ENCODE results near the gene ATP1A4. TPM values are rescaled to one million over a fixed set of nuclear protein-coding genes. Genes with fewer than 3 reads are reported as not detected.

The ATP1A4 gene
- total RNA-seq, 1 donor from 2014 or later = not detected

DNA sequence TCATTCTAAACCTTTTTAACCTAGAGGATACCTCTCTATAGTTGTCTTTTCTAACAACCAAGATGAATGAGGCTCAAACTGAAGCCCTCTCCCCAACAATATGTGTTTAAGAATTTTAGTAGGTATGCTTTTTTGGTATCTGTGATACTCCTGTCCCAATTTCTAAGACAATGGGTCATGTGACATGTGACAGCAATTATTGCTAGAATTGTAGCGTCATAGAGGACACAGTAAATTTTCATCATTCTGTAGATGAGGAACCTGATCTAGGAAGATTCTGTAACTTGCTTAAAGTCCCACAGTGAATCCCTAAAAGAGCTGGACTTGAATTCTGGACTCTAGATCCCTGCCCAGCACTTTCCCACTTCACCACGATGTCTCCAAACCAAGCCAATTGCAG lies 27.3 kb downstream of the ATP1A4 start:
- no peak for ATAC-seq

DNA sequence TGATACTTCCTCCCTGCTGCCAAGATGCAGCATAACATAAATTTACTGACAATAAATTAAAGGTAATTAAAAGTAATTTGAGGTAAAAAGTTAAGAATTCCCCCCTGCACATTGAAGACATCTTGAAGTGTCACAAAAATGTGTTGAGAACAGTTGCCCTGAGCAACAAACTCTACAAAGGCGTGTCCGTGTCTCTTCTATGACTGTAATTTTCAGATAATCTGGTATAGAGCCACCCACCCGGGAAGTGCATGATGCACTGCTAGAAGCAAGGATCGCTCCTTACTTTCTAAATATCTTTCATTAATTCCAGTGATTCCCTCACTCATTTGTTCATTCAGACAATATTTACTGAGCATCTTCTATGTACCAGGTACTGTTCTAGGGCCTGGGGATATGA lies 27.9 kb downstream of the ATP1A4 start:
- ATAC-seq = no peak

DNA sequence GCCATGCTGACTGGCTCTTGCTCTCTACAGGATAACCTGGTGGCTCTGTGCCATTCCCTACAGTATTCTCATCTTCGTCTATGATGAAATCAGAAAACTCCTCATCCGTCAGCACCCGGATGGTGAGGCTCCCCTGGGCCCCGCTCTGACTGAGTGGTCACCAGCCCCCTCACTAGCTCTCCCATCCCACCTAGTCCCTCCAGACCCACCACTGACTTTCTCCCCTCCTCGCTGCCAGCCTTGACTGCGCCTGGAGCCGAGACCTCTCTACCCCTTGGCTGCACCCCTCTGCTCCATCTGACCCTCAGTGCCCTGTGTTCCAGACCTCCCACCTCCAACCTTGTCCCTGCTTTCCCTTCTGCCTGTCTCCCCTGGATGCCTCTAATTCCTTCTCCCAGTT lies 34.8 kb downstream of the ATP1A4 start:
- no peak for ATAC-seq

DNA sequence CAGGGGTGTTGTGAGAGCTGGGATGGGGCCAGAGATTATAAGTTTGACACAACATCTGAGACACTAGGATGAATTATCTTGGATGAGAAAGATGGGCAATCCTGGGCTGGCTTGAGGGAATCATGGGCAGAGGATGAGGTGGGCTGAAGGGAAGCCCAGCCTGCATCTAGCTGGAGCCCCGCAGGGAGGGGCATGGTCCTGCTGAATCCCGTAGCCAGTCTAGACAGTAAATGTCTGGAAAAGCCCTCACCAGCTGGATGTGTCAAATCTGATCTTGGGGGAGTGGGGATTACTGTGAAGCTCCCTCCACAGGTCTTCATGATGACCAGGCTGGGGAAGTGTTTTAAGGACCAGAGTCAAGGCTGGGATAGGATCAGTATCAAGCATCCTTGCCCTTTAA lies 35.3 kb downstream of the ATP1A4 start:
- ATAC-seq = no peak

DNA sequence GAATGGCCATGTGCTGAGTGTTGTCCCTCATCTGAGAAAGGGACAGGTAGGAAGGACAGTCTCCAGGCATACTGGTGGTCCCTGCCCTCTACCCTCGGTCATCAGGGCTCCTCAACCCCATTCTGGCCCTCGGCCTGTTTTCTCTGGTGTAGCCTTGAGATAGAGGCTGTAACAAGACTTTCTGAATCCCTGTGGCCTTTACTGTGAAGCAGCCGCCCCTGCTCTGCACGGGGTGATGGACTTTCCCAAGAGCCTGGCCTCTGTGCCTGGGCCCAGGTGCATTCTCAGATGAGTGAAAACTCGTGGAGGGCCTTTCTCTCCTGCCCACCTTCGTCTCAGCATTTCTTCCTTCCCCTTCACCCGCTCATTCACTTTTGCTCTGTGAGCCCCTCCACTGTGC lies 36.0 kb downstream of the ATP1A4 start:
- ATAC-seq = no peak

DNA sequence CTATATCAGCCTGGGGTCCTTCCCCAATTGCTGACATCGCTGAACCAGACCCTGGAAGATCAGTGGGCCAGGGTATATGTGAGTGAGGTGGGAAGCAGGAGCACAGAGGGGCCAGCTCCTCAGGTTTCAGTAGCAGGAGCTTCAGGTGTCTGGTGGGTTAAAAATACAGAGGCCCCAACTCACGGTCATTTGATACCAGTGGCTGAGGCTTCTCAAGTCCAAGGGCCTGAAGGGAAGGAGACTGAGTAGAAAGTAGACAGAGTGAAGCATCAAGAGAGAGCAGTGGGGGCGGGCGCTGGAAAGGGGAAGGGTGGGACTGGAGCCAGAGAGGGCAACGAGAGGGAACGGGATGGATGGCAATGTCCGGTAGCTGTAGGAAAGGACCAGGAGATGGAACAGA lies 36.9 kb downstream of the ATP1A4 start:
- ATAC-seq = no peak

DNA sequence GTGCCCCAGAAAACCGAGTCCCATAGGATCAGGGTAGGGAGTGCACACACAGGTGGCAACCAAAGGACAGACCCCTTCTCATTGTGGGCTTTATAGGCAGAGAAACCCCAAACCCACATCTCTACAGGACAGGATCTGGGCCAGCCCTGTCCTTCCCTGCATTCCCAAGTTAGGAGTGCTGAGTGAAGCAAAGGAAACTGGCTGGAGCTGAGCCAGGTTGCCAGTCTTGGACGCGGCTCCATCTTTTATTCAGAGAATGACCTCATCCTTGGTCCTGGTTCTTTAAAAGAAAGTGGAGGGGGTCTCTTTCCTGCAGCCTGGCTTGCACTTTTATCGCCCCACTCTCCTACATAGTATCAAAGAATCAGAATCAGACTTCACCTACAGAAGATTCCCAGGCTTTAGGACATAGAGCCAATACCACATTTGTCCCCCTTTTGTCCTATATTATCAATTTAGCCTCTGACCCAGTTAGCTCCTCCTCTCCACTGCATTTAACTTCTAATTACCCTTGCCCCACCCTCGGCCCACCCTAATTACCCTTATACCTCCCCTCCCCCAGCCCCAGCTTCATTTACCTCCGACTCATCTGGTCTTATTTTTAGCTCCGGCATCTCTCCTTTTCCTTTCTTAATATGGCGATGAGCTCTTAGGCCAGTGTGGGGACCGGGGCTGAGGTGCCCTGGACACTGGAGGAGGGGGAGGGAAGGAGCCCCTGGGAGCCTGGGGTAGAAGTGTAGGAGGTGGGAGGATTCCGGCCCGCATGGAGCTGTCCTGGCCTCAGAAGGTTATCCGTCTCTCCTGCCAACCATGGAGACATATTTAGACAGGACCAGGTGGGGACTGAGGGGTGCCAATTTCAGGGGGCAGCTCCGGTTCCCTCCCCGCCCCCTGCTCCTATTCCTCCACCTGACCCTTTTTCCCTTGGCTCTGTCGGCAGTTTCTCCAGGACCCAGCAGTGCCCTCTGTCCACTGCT lies 38.5 kb downstream of the ATP1A4 start, which contains the start of gene CASQ1:
CASQ1 (plus strand) TSS at position 927 of the 977 bp plus-strand sequence. CDS start 177 bp downstream, outside the sequence.
- ATAC-seq = no peak

DNA sequence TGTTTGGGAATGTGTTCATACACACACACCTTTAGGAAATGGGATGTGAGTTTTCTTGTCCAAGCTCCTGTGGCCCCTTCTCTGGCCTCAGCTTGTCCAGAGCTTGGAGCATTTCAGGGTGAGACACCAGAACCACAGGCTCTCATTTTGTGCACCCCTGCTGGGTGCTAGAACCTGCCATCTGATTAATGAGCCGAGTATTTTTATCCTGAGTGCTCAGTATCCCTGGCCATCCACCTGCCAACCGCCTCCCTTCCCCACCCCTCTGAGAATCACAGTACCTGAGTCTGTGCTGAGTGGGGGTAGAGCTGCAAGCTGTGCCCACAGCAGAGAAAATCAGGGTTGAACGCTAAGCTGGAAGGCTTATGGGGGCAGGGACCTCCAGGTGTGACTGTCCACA lies 40.4 kb downstream of the ATP1A4 start:
- no peak for ATAC-seq

DNA sequence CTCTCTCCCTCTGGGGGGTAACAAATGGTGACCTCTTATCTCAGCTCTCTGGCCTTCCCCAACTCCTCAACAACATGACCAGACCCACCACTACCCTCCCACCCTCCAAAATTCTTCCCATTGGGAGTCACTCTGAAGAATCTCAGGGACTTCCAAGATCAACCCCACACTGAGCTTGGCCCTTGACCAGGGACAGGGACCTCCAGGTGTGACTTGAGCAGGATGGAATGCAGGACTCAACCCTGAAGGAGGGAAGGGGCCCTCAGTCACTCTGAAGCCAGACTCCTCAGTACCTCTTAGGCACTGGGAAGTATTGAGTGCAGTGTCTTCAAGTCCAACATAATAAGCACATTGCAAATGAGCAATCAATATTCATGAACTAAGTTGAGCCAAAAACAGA lies 40.8 kb downstream of the ATP1A4 start:
- no peak for ATAC-seq

DNA sequence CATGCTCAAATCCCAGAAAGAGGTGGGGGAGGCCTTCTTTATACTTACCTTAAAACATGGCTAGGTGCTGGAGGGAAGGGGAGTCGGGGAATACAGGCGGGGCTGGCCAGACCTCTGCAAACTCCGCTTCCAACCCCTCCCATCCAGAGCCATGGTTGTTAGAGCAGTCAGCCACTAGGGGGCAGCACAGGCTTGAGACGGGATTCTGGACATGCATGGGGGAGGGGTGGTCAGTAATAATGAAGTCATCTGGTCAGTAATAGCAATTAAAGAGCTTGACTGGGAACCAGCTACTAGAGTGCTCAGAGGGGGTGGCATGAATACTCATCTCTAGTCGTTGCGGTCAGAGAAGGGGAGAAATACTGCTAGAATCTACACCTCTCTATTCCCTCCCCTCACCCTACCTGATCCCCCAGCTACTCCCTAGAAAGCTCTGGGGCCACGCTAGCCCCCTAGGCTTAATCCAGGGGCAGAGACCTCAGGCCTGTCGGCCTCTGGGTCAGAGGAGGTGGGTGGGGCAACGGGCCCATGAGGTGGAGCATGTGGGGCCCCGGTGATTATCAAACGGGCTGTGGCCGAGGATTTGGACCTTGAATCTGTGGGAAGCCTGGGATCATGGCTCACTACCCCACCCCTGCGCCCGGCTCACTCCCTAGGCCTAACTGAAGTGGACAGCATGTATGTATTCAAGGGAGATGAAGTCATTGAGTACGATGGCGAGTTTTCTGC lies 41.9 kb downstream of the ATP1A4 start:
- ATAC-seq = peak; percentile 90

DNA sequence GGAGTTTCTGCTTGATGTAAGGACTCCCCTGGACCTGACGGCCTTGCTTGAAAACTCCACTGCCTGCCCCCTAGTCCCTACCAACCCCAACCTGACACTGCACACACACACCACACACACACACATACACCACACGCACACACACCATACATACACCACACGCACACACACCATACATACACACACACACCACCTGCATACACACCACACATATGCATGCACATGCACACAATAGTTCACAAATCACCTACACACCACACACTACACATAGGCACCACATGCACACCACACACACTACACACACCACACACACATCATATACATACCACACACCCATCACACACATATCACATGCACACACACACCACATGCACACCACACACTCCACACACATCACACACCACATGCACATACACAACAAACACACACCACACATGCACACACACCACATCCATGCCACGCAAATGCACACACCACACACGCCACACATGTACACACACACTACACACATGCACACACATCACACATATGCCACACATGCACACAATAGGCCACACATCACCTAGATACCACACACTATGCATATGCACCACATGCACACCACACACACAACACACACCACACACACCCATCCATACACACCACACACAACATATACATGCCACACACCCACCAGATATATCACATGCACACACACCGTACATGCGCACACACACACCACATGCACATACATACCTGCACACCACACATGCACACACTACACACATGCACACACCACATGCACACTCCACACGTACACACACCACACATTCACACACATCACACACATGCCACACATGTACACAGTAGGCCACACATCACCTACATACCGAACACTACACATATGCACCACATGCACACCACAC lies 42.7 kb downstream of the ATP1A4 start:
- ATAC-seq = no peak

DNA sequence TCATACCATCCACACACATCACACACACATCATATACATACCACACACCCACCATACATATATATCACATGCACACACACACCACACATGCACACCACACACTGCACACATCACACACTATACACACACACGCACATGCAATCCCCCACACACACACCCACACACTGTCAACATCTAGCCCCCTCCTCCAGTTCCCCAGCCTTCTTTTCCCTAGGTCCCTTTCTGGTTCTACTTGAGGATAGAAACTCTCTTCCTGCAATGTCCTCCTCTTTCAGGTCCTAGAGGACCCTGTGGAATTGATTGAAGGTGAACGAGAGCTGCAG lies 43.3 kb downstream of the ATP1A4 start:
- ATAC-seq = no peak

DNA sequence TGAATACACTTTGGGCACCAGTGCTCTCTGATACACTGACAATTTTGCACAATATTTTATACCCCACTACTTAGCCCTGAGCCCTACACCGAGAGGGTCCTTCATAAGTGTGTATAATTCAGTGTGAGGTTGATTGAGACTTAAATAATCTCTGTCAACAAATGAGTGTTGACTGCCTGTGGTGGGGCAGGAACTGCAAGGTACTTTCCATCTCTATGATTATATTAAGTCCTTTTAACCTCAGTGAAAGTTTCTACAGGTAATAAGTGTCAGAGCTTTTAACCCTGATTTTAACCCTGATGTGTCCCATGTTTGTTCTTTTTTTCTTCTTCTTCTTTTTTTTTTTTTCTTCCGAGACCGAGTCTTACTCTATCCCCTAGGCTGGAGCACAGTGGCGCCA lies 44.7 kb downstream of the ATP1A4 start:
- ATAC-seq = no peak

DNA sequence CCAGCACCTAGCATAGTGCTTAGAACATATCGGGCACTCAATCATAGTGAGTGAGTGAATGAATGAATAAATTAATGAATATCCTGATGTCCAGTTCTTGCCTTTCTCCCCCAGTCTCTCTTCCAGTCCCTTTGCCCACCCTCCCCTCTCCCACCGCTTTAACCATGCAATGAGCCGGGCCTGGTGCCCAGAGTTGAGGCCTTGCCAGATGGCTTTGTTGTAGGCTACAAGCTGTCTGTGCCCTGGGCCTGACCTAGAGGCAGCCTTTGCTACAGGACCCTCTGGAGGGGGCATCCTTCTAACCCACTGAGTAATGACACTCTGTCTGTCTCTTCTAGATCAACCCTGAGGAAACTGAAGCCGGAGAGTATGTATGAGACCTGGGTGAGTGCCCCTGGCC lies 45.8 kb downstream of the ATP1A4 start:
- ATAC-seq = no peak

DNA sequence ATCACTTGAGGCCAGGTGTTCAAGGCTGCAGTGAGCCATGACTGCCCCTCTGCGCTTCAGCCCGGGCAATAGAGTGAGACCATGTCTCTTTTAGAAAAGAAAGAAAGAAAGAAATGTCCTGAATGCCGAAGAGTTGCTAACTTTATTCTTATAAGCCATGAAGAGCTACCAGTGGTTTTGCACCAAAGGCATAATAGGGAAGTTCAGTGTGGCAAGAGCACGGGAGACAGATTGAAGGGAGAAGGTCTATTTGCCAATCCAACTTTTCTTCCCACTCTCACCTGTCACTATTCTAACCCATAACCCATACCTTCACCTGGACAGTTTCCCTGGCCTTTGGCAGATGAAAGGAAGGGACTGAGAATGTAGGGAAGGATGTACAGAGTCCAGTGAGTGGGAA lies 49.4 kb downstream of the ATP1A4 start:
- no peak for ATAC-seq

DNA sequence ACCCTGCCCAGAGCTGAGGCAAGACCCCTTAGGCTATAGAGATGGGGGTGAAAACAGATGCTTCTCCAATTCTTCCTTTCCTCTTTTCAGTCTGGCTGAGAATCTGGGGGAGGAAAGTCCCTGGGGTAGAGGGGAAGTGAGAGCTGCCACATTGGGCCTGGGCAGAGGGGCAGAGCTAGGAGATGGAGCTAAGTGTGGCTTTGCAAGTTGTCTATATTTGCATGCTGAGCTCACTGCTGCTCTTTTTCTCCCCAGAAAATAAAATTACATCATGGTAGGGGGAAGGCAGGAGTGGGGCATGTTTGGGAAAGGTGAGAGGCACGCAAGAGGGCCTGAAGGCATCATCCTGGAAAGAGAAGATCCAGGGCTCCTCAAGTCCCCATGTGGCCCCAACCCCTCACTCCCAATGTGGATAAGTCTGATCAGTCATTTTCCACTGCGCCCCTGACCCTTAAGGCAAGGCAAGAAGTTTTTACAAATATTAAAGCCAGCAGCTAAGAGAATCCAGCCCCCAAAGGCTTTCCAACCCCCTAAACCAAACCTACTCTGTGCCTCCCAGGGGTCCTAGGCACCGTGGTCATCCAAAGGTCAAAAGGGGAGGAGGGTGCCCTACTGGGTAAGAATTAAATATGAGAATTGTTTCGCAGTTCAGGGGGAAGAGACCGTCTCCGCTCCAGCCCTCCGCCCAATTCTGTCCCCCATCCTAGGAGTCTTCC lies 53.3 kb downstream of the ATP1A4 start:
- ATAC-seq = no peak

DNA sequence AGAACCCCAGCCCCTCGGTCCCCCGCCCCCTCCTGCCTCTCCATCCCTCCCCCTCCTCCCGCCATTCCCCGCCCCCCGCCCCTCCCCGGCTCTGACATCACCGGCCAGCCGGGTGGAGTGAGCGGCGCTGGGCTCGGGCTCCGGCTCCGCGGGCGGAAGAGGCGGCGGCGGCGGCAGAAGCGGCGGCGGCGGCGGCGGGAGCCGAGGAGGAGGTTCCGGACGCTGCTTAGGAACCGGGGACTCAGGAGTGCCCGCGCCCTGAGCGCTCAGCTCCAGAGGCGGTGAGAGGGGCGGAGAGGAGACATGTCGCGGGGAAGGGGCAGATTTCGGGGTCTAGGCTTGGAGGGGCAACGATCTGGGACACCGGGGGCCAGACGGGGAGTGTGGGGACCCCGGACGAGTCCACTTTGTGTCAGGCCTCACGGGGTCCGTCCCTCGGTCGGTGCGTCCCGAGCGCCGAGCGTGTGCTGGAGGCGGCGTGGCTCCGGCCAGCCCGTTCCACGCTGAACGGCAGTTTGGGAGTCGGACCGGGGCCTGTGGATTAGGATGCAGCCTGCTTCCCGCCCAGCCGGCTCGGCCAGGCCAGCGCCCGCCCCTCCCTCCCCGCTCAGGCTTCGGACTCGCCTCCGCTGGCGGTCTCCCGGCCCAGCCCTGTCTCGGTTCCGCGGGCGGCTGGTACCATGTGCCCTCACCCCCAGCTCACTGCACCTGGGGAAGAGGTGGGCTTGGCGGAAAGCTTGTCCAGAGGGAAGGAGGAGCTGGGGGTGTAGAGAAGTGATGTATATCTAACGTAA lies 54.0 kb downstream of the ATP1A4 start, which contains the start of gene PEA15:
PEA15 (plus strand) TSS at position 143 of the 794 bp plus-strand sequence. CDS start 6,161 bp downstream, outside the sequence.
- ATAC-seq = peak; percentile 78

DNA sequence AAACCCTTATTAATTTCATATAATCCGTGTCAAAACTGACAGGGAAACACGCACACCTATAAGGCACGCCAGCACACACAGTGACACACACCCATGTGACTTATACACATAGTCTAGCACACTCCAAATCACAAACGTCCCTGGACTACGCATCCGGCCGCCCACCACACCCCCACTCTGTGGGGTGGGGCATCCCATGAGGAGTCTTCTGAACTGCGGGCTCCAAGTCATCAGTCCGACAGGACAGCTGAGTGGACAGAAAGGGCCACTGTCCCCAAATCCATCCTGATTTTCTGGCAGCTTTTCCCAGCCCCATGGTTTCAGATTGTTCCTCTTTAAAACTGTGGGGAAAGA lies 54.6 kb downstream of the ATP1A4 start:
- peak; percentile 85 for ATAC-seq

DNA sequence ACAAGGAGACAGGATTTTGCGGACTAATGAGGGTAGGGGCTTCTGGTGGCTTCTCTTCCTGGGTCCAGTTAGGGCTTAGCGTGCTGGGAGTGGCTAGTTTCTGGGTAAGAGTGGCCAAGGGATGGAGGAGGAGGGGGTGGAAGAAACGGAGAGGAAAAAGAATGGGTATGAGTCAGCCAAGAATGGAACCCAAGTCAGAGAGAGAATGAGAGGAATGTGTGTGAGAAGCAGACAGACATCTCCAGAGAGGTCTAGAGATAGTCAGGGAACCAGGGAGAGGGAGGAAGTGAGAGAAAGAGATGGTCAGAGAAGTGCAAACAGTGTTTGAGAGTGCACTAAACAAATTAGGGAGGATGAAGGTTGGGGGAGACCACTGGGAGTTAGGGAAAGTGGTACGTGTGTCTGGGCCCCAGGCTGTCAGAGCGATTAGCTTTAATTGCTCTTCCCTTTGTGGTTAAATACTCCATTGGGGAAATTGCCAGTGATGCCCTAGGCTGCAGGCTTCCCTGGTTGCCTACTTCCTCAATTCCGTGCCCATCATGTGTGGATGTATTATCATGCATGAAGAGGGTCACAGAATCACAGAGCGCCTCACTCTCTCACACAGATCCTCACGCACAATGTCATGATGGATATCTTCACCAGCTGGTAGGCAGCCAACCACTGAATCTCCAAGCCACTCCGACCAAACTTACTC lies 55.2 kb downstream of the ATP1A4 start:
- ATAC-seq = no peak

DNA sequence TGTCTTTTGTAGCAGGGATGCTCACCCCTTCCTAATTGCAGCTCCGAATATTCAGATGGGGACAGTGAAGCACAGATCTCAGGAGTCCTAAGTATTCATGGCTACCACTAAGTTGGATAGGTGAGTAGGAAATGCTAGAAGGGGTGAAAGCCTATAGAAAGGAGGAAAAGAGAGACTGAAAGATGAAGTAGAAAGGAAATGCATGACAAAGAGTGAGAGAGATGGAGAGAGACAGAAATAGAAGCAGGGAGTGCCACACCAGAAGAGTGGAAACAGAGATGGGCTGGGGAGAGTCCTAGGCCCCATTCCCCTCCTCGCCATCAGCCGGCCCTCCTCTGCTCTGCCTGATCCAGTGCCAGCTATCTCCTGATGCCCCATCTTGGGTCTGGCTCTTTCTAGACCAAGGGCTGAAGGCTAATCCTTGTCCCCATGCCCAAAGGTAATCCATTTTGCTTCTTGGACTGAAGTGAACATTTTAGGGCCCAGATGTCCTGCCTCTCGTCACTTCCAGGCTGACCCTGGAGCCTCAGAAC lies 55.8 kb downstream of the ATP1A4 start:
- ATAC-seq = no peak
